IPS-20b (cell line): ENCODE measurements around the gene PLAAT3.
"Not testable (repeated sequence)": the region's sequence is repeated elsewhere in the genome, so short reads cannot be mapped to it uniquely, and the experiment has no call there.

Experiments used
- H3K27ac ChIP-seq: one replicate; pipeline ENCODE4 v1.5.1; 2013; ENCODE audit warnings: low read length
- H3K27me3 ChIP-seq: 2 replicates; pipeline ENCODE4 v1.6.1; 2013; ENCODE audit warnings: mild to moderate bottlenecking, low read length, inconsistent platforms; ENCODE audit not compliant: insufficient read depth
- H3K36me3 ChIP-seq: 2 replicates; pipeline ENCODE4 v1.6.1; 2013; ENCODE audit warnings: low read depth, mild to moderate bottlenecking, inconsistent platforms, low read length, moderate library complexity; ENCODE audit not compliant: insufficient read depth
- H3K4me1 ChIP-seq: 2 replicates; pipeline ENCODE4 v1.6.1; 2013; ENCODE audit warnings: mild to moderate bottlenecking, control low read depth, inconsistent platforms, low read length, moderate library complexity; ENCODE audit not compliant: insufficient read depth
- H3K4me3 ChIP-seq: 2 replicates; pipeline ENCODE4 v1.5.1; 2013; ENCODE audit warnings: mild to moderate bottlenecking, low read length, inconsistent platforms
- H3K9ac ChIP-seq: 2 replicates; pipeline ENCODE4 v1.6.1; 2013; ENCODE audit warnings: low read depth, mild to moderate bottlenecking, inconsistent platforms, low read length, moderate library complexity
- H3K9me3 ChIP-seq: 2 replicates; pipeline ENCODE4 v1.6.1; 2013; ENCODE audit warnings: mild to moderate bottlenecking, low read depth, low read length, inconsistent platforms; ENCODE audit not compliant: insufficient read depth

PLAAT3 gene

DNA sequence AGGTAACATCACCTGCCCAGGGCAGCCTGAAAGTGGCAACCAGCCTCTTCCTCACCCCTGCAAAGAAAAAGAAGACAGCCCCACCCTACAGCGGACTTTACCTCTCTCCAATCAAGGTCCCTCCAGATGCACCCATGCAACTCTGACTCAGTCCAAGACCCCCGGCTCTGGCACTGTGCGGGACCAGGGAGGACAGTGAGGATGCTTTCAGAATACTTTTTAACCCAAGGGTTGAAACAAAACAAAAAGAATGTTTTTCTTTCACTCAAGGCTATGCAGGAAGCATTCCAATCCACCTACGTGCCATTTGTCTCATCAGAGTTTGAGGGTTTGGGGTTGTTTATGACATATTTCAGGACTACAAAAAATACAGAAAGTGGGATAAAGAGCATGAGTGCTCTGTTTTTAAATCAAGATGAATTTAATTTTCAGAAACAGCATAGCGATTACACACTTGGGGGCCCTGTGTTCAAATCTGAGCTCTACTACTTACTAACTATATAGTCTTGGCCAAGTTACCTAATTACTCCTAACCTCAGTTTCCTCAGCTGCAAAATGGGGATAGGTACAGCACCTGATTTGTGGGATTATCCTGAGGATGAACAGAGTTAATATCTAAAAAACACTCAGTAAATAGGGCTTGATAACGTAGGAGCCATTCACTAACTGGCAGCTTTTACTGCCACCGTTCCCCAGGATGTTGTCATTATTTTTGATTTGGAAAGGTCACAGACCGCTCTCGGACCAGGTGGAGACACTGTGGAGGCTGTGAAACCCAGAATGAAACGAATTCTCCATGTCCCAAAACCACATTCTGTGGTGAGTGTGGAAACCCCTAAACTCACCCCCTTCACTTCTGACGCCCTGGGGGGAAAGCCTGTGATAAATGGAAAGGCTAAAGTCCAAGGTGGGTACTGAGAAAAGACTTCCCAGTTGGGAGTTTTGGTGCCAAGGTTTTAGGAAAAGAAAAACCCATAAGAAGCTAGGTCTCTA, 5.6 kb downstream of the PLAAT3 start:
- H3K4me3 ChIP-seq, result no peak overlapping the region

DNA sequence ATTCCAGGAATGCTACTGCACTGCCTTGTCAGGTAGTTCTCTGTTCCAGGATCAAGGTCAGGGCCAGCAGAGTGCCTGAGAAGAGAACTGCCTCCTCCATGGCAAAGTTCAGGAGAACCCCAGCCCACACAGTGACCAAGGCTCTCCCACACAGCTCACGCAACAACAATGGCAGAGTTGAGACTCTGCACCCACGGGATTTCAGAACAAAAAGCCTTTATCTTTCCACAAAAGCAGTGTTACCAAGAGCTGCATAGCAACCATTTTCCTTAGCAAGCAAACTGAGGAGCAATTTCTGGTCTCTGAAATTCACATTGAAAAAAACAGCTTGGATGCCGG, 11.1 kb downstream of the PLAAT3 start:
- Histone ChIP-seq H3K4me3 (no peak overlapping the region), H3K27me3 (no peaks in the 10 kb centered on the region), H3K9ac (no peak overlapping the region), H3K9me3 (no peaks in the 10 kb centered on the region), H3K4me1 (peaks cover 3% of the 10 kb centered on the region; the same call in 1 of the 2 replicates), H3K27ac (no peak overlapping the region), H3K36me3 (peaks cover 2% of the 10 kb centered on the region; the same call in 1 of the 2 replicates)

More for the DNA sequence above, 5.6 kb downstream of the PLAAT3 start:
- Histone ChIP-seq H3K9ac (no peak overlapping the region), H3K27ac (no peak overlapping the region), H3K9me3 (no peaks in the 10 kb centered on the region), H3K4me1 (peaks cover 30% of the 10 kb centered on the region), H3K27me3 (peaks cover 17% of the 10 kb centered on the region; the same call in 1 of the 2 replicates), H3K36me3 (no peaks in the 10 kb centered on the region)

DNA sequence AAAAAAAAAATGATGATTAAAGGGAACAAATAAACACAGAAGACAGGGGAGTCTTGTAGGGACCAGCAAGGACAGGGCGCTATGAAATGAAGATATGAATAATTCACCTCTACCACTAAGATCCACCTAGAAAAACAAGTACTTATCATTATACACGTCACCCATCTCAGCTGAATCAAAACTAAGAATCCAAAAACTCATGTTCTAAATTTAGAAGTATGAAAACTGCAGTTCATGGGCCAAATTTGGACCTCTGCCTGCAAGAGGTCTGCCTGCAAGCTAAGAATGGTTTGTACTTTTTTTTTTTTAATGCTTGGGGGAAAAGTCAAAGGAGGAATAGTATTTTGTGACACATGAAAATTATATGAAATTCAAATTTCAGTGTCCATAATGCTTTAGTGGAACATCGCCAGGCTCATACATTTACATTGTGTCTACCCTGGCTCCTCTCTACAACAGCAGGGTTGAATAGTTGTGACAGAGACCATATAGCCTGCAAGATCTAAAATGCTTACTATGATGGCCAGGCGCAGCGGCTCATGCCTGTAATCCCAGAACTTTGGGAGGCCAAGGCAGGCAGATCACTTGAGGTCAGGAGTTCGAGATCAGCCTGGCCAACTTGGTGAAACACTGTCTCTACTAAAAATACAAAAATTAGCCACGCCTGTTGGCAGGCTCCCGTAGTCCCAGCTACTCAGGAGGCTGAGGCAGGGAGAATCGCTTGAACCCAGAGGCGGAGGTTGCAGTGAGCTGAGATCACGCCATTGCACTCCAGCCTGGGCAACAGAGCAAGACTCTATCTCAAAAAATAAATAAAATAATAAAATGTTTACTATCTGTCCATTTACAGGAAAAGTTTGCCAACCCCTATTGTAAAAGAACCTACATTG, 11.7 kb downstream of the PLAAT3 start:
- H3K4me3 ChIP-seq, H3K9ac ChIP-seq: not testable (repeated sequence)

DNA sequence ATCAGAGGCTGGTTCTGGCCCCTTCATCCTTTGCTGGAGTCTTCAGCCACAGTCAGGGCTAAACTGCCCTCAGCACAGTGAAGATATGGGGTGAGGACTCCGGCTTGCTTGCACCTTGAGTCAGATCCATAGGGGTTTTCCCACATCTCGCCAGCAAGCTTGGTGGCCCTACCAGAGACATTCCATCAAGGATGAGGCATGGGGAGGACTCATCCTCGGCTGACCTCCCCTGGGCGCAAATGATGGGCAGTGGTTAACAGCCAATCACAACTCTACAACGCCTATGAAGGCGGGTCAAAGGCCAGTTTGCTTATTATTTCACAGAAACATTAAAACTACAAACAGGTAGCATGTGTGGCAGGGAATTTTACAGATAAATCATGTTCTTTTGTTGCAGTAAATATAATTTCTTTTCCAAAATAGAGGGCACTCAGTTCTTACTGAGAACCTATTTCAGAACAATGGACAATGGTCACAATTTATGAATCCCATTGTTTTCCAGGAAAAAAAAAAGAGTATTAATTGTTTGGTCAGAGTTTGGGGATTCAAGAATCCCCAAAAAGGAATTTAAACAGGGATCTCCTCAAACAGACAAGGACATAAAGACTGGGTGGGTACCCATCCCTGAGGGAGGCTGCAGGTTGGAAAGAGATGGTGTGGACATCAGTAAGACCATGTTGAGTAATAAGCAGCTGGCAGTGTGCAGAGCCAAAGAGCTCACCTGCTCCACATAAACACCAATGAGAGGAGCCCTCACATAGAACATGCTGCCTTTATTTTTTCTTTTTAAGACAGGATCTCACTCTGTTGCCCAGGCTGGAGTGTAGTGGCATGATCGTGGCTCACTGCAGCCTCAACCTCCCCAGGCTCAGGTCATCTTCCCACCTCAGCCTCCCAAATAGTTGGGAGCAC, 14.8 kb downstream of the PLAAT3 start:
- Histone ChIP-seq H3K9me3 (no peaks in the 10 kb centered on the region), H3K4me1 (peaks cover 3% of the 10 kb centered on the region; the same call in 1 of the 2 replicates), H3K4me3 (no peak overlapping the region), H3K27ac (no peak overlapping the region), H3K9ac (no peak overlapping the region), H3K27me3 (no peaks in the 10 kb centered on the region), H3K36me3 (peaks cover 24% of the 10 kb centered on the region)

More for the DNA sequence above, 11.7 kb downstream of the PLAAT3 start:
- H3K4me1 ChIP-seq, H3K27me3 ChIP-seq, H3K27ac ChIP-seq, H3K9me3 ChIP-seq, H3K36me3 ChIP-seq: not testable (repeated sequence)

DNA sequence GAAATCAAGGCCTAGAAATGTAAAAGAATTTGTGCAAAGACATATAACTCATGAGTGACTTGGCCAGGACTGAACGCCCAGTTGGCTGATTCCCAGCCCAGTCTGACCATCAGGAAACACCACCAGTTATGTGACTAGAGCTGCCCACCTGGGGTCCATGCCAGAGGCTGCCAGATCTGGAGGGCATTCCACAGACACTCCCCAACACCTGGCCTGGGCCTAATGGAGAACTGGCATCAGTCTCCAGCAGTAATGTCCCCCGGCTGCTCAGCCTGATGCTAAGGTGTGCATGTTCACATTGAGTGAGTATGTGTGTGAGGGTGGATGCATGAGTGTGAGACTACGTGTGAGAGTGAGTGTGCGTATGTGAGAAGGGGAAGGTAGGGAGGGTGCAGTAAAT, 15.7 kb downstream of the PLAAT3 start:
- H3K27ac ChIP-seq, result no peak overlapping the region
- H3K9me3 ChIP-seq, result no peaks in the 10 kb centered on the region
- no peak overlapping the region for H3K4me3 ChIP-seq
- peaks cover 3% of the 10 kb centered on the region; the same call in 1 of the 2 replicates for H3K4me1 ChIP-seq
- peaks cover 29% of the 10 kb centered on the region for H3K36me3 ChIP-seq
- H3K27me3 ChIP-seq, result no peaks in the 10 kb centered on the region
- no peak overlapping the region for H3K9ac ChIP-seq

DNA sequence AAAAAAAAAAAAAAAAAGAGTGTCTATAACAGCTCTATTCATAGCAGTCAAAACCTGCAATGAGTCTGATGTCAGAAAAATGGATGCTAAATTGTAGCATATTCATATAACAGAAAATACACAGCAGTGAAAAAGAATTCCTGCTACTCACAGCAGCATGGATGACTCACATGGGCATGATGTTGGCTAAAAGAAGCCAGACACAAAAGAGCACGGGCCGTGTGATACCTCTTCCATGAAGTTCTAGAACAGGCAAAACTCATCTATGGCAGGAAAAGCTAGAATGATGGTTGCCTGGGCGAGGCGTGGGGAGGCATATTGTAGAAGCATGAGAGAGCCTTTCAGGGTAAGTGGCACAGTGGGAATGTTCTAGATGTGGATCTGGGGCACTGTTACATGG, 18.9 kb downstream of the PLAAT3 start:
- no peak overlapping the region for H3K4me3 ChIP-seq
- H3K4me1 ChIP-seq, result no peaks in the 10 kb centered on the region
- H3K27ac ChIP-seq, result no peak overlapping the region
- H3K27me3 ChIP-seq, result no peaks in the 10 kb centered on the region
- H3K36me3 ChIP-seq, result peaks cover 53% of the 10 kb centered on the region
- H3K9me3 ChIP-seq, result no peaks in the 10 kb centered on the region
- H3K9ac ChIP-seq, result no peak overlapping the region

DNA sequence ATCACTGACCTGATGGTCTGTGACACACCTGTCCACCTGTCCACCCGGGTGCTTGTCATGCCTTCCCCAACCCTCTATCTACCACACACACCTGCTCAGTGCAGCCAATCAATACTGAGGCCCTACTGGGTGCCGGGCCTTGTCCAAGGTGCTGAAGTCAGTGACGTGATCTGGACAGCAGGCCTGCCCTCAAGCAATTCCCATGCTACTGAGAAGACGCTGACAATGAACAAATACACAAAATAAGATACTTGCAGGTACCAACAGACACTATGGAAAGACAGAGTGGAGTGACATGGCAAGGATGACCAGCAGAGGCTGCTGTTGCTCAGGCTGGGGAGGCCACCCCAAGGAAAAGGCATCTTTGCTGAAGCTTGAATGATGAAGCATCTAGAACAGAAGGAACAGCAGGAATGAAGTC, 21.2 kb downstream of the PLAAT3 start:
- Histone ChIP-seq H3K27me3 (no peaks in the 10 kb centered on the region), H3K36me3 (peaks cover 69% of the 10 kb centered on the region), H3K9ac (no peak overlapping the region), H3K4me3 (no peak overlapping the region), H3K27ac (no peak overlapping the region), H3K4me1 (no peaks in the 10 kb centered on the region), H3K9me3 (no peaks in the 10 kb centered on the region)

DNA sequence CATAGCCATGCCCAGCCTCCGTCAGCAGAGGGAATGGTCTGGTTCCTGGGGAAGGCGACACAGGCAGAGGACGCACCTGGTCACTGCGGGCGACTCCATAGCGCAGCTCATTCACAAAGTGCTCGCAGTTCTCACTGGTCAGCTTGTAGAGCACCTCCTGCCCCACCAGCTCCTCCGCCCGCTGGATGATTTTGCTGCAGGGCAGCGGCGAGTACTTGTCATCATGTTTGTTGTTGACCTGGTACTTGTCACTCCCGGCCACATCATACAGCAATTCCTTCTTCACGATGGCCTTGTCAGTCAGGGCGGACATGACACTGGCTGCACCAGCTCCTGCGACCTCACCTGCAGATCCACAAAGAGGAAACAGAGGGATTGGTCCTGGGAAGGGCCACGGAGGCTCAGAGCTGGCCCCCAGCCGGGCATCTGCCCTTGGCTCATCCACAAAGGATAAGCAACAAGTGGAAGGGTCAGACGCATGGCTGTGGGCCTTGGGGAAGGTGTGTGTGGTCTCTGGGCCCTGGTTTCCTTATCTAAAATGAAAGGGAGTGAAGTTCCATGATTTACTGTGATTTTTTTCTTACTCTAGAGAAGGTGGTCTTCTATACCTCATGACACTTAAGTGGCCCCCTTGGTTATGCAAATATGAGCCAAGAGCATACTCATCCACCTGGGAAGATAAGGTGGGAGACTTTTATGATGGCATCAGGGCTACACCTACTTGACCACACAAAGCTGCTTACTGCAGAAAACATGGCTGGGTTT, 24.0 kb downstream of the PLAAT3 start:
- no peaks in the 10 kb centered on the region for H3K9me3 ChIP-seq
- H3K27ac ChIP-seq, result no peak overlapping the region
- H3K4me1 ChIP-seq, result no peaks in the 10 kb centered on the region
- no peak overlapping the region for H3K4me3 ChIP-seq
- no peak overlapping the region for H3K9ac ChIP-seq
- peaks cover 75% of the 10 kb centered on the region for H3K36me3 ChIP-seq
- no peaks in the 10 kb centered on the region for H3K27me3 ChIP-seq

DNA sequence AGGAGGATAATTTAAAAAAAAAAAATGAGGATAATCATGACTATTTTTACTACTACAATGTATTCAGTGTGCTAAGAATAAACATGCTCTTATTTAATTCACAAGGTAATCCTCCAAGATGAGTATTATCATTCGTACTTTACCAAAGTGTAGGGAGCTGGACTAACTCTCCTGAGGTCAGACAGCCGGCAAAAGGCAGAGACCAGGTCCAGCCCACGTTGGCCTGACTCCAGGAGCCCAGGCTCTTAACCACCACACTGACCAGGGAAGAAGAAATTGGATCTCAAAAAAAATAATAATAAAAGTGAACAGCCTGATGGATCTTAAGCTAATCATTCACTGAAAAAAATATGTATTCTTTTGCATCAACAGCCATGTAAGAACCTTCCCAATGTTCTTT, 25.2 kb downstream of the PLAAT3 start:
- Histone ChIP-seq H3K27me3 (no peaks in the 10 kb centered on the region), H3K4me1 (no peaks in the 10 kb centered on the region), H3K27ac (no peak overlapping the region), H3K36me3 (peaks cover 73% of the 10 kb centered on the region), H3K4me3 (no peak overlapping the region), H3K9me3 (no peaks in the 10 kb centered on the region), H3K9ac (no peak overlapping the region)

DNA sequence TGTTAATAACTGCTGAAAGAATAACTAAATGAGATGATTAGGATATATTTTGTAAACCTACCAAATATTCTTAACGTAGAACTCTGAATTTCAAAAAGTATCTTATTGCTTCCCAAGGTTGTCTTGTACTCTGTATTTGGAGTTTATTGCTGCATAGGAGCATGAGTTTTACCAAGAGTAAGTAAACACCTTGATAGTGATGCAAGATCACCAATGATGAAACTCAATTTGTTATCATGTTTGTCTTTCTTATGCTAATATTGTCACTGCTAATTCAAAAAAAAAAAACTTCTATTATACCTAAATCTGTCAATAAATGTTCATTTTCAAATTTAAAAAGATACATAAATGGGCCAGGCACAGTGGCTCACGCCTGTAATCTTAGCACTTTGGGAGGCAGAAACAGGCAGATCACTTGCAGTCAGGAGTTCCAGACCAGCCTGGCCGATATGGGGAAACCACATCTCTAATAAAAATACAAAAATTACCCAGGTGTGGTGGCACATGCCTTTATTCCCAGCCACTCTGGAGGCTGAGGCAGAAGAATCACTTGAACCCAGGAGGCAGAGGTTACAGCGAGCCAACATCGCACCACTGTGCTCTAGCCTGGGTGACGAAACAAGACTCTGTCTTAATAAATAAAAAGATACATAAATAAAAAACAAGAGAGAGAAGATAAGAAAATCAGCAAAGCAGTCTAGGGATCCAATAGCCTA, 27.6 kb downstream of the PLAAT3 start:
- H3K9me3 ChIP-seq, result peaks cover 9% of the 10 kb centered on the region
- H3K9ac ChIP-seq, result no peak overlapping the region
- H3K4me1 ChIP-seq, result peaks cover 5% of the 10 kb centered on the region; the same call in 1 of the 2 replicates
- no peak overlapping the region for H3K27ac ChIP-seq
- no peaks in the 10 kb centered on the region for H3K27me3 ChIP-seq
- H3K4me3 ChIP-seq, result no peak overlapping the region
- H3K36me3 ChIP-seq, result peaks cover 78% of the 10 kb centered on the region
